Measurements from ENCODE around the gene TYROBP.
"Not testable (repeated sequence)": the region's sequence is repeated elsewhere in the genome, so short reads cannot be mapped to it uniquely, and the experiment has no call there.

TYROBP gene

DNA sequence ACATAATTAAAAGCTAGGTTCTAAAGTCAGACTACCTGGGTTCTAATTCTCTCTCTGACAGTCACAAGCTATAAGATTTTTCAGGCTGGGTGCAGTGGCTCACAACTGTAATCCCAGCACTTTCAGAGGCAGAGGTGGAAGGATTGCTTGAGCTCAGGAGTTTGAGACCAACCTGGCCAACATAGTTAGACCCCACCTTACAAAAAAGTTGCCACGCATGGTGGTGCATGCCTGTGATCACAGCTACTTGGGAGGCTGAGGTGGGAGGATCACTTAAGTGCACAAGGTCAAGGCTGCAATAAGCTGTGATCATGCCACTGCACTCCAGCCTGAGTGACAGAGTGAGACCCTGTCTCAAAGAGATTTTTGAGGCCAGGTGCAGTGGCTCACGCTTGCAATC is 13.8 kb downstream of the TYROBP start:
- TF ChIP-seq, protein P1, sequence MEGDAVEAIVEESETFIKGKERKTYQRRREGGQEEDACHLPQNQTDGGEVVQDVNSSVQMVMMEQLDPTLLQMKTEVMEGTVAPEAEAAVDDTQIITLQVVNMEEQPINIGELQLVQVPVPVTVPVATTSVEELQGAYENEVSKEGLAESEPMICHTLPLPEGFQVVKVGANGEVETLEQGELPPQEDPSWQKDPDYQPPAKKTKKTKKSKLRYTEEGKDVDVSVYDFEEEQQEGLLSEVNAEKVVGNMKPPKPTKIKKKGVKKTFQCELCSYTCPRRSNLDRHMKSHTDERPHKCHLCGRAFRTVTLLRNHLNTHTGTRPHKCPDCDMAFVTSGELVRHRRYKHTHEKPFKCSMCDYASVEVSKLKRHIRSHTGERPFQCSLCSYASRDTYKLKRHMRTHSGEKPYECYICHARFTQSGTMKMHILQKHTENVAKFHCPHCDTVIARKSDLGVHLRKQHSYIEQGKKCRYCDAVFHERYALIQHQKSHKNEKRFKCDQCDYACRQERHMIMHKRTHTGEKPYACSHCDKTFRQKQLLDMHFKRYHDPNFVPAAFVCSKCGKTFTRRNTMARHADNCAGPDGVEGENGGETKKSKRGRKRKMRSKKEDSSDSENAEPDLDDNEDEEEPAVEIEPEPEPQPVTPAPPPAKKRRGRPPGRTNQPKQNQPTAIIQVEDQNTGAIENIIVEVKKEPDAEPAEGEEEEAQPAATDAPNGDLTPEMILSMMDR (IDR thresholded peaks at IDR 0.05; ENCODE audit: low read depth, low read length), result no peak
- no peak for DNase-seq (ENCODE audit: low read depth in 2 of 2)
- H3K4me3 ChIP-seq (replicated peaks in 1 of 2; ENCODE audit: low read depth in 2 of 2, low read length in 2 of 2), result no peak overlapping the region

DNA sequence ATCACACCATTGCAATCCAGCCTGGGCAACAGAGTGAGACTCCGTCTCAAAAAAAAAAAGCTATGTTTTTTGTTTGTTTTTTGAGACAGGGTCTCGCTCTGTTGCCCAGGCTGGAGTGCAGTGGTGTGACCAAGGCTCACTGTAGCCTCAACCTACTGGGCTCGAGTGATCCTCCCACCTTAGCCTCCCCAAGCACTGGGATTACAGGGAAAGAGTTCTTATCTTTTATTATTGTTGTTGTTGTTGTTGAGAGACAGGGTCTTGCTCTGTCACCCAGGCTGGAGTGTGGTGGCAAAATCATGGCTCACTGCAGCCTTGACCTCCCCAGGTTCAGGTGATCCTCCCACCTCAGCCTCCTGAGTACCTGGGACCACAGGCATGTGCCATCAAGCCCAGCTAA is 16.3 kb downstream of the TYROBP start:
- H3K4me3 ChIP-seq (replicated peaks in 1 of 2; ENCODE audit: low read depth in 2 of 2, low read length in 2 of 2); DNase-seq (ENCODE audit: low read depth in 2 of 2): not testable (repeated sequence)

DNA sequence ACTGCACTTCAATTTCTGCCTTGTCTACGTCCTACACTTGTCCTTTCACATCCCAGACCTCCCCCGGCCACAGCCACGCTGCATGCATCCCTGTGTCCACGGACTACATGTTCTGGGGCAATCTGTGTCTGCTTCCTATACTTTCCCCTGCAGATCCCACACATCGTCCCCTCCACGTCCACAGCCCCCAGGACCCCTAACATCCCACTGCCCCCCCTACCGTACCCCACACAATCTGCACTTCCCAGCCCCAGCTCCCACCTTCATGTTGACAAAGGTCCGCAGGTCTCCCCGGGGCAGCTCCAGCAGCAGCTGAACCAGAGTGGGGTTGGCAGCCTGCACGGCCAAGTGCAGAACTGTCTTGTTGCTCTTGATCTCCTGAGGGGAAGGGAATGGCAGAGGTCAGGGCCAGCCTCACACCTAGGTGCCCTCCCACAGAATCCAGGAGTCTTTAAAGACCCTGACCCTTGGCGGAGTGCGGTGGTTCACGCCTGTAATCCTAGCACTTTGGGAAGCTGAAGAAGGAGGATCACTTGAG is 17.9 kb downstream of the TYROBP start:
- TF ChIP-seq, protein P1 (IDR thresholded peaks at IDR 0.05; ENCODE audit: low read depth, low read length), result no peak
- DNase-seq (ENCODE audit: low read depth in 2 of 2), result no peak
- no peak overlapping the region for H3K4me3 ChIP-seq (replicated peaks in 1 of 2; ENCODE audit: low read depth in 2 of 2, low read length in 2 of 2)

DNA sequence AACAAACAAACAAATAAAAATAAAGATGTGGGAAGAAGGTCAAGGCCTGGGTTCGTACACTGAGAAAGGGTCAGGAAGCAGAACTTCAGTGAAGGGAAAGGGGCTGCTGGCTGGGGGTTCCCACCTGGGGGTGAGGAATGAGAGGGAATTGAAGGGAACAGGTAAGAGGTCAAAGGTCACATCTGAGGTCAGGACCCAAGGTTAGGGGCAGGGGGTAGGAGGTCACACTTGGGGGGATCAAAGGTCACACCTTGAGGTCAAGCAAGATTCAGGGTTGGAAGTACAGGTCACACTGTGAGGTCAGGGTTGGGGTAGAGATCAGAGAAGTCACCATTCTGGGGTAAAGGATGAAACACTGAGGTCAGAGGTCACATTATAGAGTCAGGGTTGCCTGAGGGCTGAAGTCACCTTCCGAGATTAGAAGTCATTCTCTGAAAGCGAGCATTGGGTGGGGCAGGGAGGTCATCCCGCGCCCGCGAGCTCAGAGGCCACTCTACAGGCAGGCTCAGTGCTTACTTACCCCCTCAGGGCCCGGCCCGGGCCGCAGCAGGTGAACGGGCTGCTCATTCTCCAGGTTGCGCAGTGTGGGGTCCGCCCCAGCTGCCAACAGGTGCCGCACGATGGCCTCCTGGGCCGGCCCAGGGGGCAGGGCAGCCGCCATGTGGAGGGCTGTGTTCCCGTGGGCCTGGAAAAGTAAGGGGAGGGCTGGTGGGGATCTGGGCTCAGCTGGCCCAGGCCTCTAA is 18.6 kb downstream of the TYROBP start:
- DNase-seq (ENCODE audit: low read depth in 2 of 2), result no peak
- TF ChIP-seq, protein P1 (IDR thresholded peaks at IDR 0.05; ENCODE audit: low read depth, low read length), result no peak
- no peak overlapping the region for H3K4me3 ChIP-seq (replicated peaks in 1 of 2; ENCODE audit: low read depth in 2 of 2, low read length in 2 of 2)

DNA sequence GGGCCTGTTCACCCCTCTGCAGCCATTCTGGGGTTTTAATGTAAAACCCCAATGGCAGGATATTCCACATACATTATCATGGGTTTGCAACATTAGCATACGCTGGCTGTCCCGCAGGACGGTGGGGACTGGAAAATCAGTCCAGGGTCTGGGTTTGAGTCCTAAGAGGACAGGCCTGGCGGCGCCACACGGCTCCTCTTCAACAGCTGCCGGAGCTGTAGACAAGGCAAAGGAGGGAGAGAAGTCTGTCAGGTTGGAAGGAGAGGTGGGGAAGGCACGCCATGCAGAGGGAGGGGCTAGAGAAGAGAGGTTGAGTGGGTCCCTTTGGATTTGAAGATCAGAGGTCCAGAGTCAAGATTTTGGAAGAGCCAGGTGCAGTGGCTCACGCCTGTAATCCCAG is 19.7 kb downstream of the TYROBP start:
- no peak for DNase-seq (ENCODE audit: low read depth in 2 of 2)
- TF ChIP-seq, protein P1 (IDR thresholded peaks at IDR 0.05; ENCODE audit: low read depth, low read length), result no peak
- no peak overlapping the region for H3K4me3 ChIP-seq (replicated peaks in 1 of 2; ENCODE audit: low read depth in 2 of 2, low read length in 2 of 2)

DNA sequence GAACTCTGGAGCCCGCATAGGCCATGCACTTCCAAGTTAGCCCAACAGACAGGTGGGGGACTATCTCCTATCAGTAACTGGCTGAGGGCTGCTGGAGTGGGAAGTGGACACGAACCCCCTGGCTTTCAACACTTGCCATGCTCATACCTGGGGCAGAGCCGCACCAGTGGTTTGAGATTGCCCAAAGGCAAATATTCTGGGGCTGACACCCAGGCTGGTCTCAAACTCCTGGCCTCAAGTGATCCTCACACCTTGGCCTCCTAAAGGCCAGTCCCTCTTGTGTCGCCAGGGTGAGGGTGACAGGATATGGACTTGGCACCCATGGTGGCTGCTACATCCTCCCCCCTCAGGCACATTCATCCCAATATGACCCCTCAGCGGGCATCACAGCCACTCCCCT is 20.9 kb downstream of the TYROBP start:
- no peak for DNase-seq (ENCODE audit: low read depth in 2 of 2)
- TF ChIP-seq, protein P1 (IDR thresholded peaks at IDR 0.05; ENCODE audit: low read depth, low read length), result no peak
- no peak overlapping the region for H3K4me3 ChIP-seq (replicated peaks in 1 of 2; ENCODE audit: low read depth in 2 of 2, low read length in 2 of 2)

DNA sequence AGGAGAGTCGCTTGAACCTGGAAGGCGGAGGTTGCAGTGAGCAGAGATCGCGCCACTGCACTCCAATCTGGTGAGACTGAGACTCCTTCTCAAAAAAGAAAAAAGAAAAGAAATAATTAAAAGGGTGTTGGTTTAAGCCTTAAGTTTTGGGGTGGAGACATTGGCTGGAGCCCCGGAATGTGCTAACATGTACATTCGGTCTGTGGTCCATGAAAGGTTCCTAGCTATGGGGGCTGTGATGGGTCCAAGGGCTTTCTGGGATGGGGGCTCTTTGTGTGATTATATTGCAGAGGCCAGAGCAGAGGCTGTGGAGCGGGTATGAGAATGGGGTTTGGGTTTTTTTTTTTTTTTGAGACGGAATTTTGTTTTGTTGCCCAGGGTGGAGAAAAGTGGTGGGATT is 22.2 kb downstream of the TYROBP start:
- DNase-seq (ENCODE audit: low read depth in 2 of 2), result no peak
- TF ChIP-seq, protein P1 (IDR thresholded peaks at IDR 0.05; ENCODE audit: low read depth, low read length), result no peak
- H3K4me3 ChIP-seq (replicated peaks in 1 of 2; ENCODE audit: low read depth in 2 of 2, low read length in 2 of 2), result no peak overlapping the region
